Osteocyte (in vitro differentiated cells): ENCODE measurements around the gene OR10H3. TPM values are rescaled to one million over a fixed set of nuclear protein-coding genes. Genes with fewer than 3 reads are reported as not detected.

Experiments
- DNase-seq: peaks from one replicate; pipeline ENCODE4 v3.0.0; 2021; ENCODE audit warnings: mixed read lengths; ENCODE audit not compliant: unreplicated experiment; ENCODE audit errors: extremely low spot score
- H3K27ac Mint-ChIP-seq: one replicate; pipeline ENCODE4 v1.8.0; 2021; ENCODE audit warnings: mild to moderate bottlenecking, mixed read lengths; ENCODE audit not compliant: unreplicated experiment
- H3K27me3 Mint-ChIP-seq: one replicate; pipeline ENCODE4 v1.8.0; 2021; ENCODE audit warnings: mixed read lengths; ENCODE audit not compliant: unreplicated experiment
- H3K36me3 Mint-ChIP-seq: one replicate; pipeline ENCODE4 v1.8.0; 2021; ENCODE audit warnings: mixed read lengths; ENCODE audit not compliant: unreplicated experiment
- H3K4me1 Mint-ChIP-seq: one replicate; pipeline ENCODE4 v1.8.0; 2021; ENCODE audit warnings: mixed read lengths; ENCODE audit not compliant: unreplicated experiment
- H3K4me3 Mint-ChIP-seq: one replicate; pipeline ENCODE4 v1.8.0; 2021; ENCODE audit warnings: mild to moderate bottlenecking, moderate library complexity, mixed read lengths; ENCODE audit not compliant: unreplicated experiment
- H3K9me3 Mint-ChIP-seq: one replicate; pipeline ENCODE4 v1.8.0; 2021; ENCODE audit warnings: mixed read lengths; ENCODE audit not compliant: unreplicated experiment
- total RNA-seq: library from RNA; stranded (reverse); gene quantifications from 2 replicates; pipeline ENCODE4 v1.2.1, GENCODE V29; 2021
- TF ChIP-seq, protein P1 (sequence below): fragments of 200-600 bp; sonication (generic); IDR thresholded peaks from 2 replicates; pipeline ENCODE4 v1.5.0; 2021; ENCODE audit warnings: antibody characterized with exemption, mild to moderate bottlenecking, moderate library complexity

OR10H3 gene
- total RNA-seq, 1 donor from 2014 or later: not detected

DNA sequence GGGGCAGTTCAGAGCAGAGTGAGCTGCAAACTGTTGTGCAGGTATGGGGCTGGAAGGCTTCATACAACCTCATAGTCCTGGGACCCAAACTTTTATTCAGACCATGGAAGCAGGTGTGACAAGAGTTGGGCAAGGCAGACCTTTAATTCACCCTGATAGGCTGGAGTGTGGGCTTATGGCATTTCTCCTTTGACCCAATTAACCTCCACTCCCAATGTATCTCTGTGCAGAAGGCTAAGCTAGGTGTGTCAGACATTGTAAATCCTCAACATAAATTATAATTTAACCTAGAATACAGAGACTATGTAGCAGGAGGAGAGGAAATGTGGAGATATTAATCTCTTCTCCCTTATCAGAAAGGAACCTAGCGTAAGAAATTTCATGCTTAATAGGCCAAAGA is 22.1 kb upstream of the OR10H3 start:
- Mint-ChIP-seq H3K4me1 (no peaks in the 10 kb centered on the region), H3K9me3 (peaks cover 33% of the 10 kb centered on the region), H3K27me3 (no peaks in the 10 kb centered on the region), H3K27ac (no peak overlapping the region), H3K4me3 (no peak overlapping the region), H3K36me3 (no peaks in the 10 kb centered on the region)
- no peak for DNase-seq
- TF ChIP-seq, protein P1, sequence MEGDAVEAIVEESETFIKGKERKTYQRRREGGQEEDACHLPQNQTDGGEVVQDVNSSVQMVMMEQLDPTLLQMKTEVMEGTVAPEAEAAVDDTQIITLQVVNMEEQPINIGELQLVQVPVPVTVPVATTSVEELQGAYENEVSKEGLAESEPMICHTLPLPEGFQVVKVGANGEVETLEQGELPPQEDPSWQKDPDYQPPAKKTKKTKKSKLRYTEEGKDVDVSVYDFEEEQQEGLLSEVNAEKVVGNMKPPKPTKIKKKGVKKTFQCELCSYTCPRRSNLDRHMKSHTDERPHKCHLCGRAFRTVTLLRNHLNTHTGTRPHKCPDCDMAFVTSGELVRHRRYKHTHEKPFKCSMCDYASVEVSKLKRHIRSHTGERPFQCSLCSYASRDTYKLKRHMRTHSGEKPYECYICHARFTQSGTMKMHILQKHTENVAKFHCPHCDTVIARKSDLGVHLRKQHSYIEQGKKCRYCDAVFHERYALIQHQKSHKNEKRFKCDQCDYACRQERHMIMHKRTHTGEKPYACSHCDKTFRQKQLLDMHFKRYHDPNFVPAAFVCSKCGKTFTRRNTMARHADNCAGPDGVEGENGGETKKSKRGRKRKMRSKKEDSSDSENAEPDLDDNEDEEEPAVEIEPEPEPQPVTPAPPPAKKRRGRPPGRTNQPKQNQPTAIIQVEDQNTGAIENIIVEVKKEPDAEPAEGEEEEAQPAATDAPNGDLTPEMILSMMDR: no peak

DNA sequence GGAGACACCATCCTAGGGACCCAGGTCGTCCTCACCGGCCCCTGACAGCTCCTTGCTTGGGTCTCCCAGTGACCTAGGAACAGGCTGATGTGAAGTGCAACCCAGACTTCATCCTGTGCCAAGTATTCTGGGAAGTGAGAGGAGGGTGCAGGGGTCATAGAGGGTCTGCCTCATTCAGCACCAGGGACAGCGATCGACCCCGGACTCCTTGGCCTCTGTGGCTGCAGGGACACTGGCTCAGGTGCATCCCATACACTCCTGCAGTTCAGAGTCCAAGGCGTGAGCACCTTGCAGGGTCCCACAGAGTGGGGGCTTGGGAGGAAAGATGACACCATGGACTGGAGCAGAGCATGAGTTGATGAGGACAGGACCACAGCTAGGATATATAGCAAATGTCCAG is 20.0 kb upstream of the OR10H3 start:
- Mint-ChIP-seq H3K36me3 (no peaks in the 10 kb centered on the region), H3K4me1 (no peaks in the 10 kb centered on the region), H3K27me3 (no peaks in the 10 kb centered on the region), H3K9me3 (peaks cover 43% of the 10 kb centered on the region), H3K4me3 (no peak overlapping the region), H3K27ac (no peak overlapping the region)
- no peak for DNase-seq
- TF ChIP-seq, protein P1: no peak

GRCh38 chr19:15721268-15721667 is 16.5 kb upstream of the OR10H3 start:
- peaks cover 42% of the 10 kb centered on the region for H3K9me3 Mint-ChIP-seq
- H3K27ac Mint-ChIP-seq: no peak overlapping the region

GRCh38 chr19:15722956-15723355 is 14.8 kb upstream of the OR10H3 start:
- DNase-seq: no peak
- H3K4me1 Mint-ChIP-seq: no peaks in the 10 kb centered on the region
- no peaks in the 10 kb centered on the region for H3K27me3 Mint-ChIP-seq
- H3K36me3 Mint-ChIP-seq: no peaks in the 10 kb centered on the region
- TF ChIP-seq, protein P1: no peak
- peaks cover 48% of the 10 kb centered on the region for H3K9me3 Mint-ChIP-seq
- no peak overlapping the region for H3K27ac Mint-ChIP-seq
- H3K4me3 Mint-ChIP-seq: no peak overlapping the region

More at GRCh38 chr19:15721268-15721667, 16.5 kb upstream of the OR10H3 start:
- Mint-ChIP-seq H3K27me3 (no peaks in the 10 kb centered on the region), H3K4me3 (no peak overlapping the region), H3K4me1 (no peaks in the 10 kb centered on the region), H3K36me3 (no peaks in the 10 kb centered on the region)
- DNase-seq: no peak
- TF ChIP-seq, protein P1: no peak

DNA sequence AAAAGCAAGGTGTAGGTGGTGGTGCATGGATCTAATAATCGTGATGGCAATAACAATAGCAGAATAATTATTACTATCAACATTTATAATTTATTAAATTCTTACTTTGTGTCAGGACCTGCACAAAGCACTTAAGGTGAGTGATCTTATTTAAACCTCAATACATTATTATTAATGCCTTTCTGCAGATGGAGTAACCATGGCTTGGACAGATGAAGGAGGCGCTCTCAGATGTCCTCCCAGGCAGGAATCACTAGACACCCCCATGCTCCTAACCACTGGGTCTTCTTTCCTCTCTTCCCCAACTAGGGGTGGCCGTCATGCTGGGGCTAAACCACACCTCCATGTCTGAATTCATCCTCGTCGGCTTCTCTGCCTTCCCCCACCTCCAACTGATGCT is 10.1 kb upstream of the OR10H3 start, which contains the start of gene OR10H2:
Gene OR10H2, plus strand, starts transcription at position 301 of the 400 bp plus-strand sequence. Its CDS starts 20 bp downstream, at position 321.
- TF ChIP-seq, protein P1: no peak
- DNase-seq: no peak
- no peaks in the 10 kb centered on the region for H3K4me1 Mint-ChIP-seq
- no peaks in the 10 kb centered on the region for H3K36me3 Mint-ChIP-seq
- peaks cover 29% of the 10 kb centered on the region for H3K9me3 Mint-ChIP-seq
- no peak within 1 kb of the TSS for H3K4me3 Mint-ChIP-seq
- no peak within 1 kb of the TSS for H3K27ac Mint-ChIP-seq
- H3K27me3 Mint-ChIP-seq: no peaks in the 10 kb centered on the region
